GM19238 (cell line): ENCODE data around the gene CNTNAP1.
A peak's percentile ranks its signal among the peaks of the same experiment; 100 is the strongest.

Experiments
- DNase-seq: peaks from one replicate; pipeline ENCODE4 v3.0.0; 2011; ENCODE audit warnings: low spot score; ENCODE audit not compliant: insufficient read length

The CNTNAP1 gene

DNA sequence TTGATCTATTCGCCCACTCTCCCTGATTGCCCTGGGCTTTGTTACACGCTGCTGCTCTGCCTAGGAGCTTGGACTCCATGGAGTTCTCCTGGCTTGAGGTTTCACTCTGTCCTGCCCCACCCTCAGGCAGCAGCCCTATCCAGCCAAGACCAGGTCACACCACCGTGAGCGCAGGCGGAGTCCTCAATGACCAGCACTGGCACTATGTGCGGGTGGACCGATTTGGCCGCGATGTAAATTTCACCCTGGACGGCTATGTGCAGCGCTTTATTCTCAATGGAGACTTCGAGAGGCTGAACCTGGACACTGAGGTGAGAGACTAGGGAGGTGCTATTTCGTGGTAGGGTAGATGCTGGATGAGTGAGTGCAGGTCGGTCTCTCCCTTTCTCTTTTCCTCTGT, 3.5 kb downstream of the CNTNAP1 start:
- DNase-seq, result no peak

DNA sequence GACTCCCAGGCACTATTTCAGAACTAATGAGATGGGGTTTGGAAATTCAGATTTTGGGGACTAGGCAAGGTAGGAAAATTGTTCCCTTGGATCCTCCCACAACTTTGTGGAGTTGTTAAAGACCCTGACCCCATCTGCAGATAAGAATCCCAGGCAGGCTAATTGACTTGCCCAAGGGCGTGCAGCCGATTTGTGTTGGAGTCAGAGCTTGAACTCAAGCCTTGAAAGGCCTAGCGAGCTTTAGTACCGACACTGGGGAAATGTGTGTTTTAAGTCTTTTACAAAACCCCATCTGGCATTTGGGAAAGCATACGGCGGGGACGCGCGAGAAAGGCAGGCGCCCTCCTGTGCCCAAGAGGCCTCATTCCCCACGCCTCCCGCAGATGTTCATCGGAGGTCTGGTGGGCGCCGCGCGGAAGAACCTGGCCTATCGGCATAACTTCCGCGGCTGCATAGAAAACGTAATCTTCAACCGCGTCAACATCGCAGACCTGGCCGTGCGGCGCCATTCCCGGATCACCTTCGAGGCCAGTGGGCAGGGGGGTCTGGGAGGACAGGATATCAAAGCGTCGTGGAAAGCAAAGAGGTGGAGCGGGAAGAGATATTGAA, 4.3 kb downstream of the CNTNAP1 start:
- DNase-seq, result no peak

DNA sequence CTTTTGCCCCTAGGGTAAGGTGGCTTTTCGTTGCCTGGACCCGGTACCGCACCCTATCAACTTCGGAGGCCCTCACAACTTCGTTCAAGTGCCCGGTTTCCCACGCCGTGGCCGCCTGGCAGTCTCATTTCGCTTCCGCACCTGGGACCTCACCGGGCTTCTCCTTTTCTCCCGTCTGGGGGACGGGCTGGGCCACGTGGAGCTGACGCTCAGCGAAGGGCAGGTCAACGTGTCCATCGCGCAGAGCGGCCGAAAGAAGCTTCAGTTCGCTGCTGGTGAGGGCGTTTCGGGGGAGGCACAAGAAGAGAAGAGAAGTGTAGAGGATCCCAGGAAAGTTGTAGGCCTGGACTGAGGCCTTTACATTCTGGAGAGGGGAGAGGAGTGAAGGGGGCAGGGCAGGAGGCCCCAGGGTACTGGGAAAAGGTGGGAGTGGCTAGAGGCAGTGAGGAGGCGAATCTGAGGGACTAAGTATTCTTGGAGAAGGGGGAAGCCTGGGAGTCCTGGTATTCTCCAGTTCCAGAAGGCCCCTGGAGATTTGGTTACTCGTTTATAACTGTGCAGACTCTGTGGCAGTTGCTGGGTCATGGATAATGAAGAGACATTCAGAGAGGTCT, 5.5 kb downstream of the CNTNAP1 start:
- no peak for DNase-seq

DNA sequence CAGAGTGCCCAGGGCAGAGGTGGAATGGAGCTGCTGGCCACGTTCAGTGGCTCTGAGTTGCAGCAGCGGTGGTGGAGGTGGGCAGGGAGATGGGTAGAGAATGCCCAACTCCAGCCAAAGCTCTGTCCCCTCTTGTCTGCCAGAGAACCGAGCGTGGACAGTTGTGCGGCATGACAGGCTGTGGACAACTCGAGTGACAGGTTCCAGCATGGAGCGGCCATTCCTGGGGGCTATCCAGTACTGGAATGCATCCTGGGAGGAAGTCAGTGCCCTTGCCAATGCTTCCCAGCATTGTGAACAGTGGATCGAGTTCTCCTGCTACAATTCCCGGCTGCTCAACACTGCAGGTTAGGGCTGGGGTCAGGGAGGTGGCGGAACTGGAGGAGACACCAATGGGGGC, 8.3 kb downstream of the CNTNAP1 start:
- DNase-seq, result no peak

DNA sequence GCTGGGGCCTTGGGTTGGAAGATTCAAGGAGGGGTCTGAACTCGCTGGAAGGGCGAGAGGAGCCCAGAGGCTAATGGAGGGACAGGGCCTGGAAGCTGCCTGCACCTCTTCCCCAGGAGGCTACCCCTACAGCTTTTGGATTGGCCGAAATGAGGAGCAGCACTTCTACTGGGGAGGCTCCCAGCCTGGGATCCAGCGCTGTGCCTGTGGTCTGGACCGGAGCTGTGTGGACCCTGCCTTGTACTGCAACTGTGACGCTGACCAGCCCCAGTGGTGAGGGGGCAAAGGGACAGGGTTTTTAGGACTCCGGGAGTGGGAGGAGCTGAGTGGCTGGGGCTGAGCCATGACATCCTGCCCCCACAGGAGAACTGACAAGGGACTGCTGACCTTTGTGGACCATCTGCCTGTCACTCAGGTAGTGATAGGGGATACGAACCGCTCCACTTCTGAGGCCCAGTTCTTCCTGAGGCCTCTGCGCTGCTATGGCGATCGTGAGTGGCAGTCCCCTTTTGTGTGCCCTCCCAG, 8.8 kb downstream of the CNTNAP1 start:
- no peak for DNase-seq

DNA sequence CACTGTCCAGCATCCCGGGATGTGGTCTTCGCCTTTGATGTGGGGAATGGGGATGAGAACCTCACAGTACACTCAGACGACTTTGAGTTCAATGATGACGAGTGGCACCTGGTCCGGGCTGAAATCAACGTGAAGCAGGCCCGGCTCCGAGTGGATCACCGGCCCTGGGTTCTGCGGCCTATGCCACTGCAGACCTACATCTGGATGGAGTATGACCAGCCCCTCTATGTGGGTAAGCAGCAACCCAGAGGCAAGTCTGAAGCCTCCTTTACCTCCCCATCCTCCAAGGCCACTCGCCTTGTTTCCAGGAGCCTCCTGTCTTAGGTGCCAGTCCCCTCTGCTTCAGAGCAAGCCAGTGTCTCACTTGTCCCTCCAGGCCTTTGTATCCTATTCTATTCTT, 10.2 kb downstream of the CNTNAP1 start:
- no peak for DNase-seq

DNA sequence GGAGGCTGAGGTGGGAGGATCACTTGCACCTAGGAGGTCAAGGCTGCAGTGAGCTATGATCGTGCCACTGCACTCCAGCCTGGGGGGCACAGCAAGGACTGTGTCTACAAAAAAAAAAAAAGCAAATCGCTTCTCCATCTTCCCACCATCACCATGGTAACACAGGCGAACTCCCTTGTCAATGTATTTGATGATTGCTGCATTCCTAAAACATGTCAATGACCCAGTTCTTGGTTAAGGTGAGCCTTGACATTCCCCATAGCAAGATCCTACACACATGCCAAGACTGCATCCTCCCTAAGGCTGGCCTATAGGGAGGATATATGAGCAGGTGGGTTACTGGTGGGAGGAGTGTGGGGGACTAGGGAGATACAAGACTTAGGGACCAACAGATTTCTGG, 12.2 kb downstream of the CNTNAP1 start:
- DNase-seq, result no peak

DNA sequence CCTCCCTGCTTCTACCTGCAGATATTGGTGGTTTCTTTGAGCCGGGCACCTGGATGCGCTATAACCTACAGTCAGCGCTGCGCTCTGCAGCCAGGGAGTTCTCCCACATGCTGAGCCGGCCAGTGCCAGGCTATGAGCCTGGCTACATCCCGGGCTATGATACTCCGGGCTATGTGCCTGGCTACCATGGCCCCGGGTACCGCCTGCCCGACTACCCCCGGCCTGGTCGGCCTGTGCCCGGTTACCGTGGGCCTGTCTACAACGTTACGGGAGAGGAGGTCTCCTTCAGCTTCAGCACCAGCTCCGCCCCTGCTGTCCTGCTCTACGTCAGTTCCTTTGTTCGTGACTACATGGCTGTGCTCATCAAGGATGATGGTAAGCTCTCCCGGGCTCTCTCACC, 13.2 kb downstream of the CNTNAP1 start:
- no peak for DNase-seq

DNA sequence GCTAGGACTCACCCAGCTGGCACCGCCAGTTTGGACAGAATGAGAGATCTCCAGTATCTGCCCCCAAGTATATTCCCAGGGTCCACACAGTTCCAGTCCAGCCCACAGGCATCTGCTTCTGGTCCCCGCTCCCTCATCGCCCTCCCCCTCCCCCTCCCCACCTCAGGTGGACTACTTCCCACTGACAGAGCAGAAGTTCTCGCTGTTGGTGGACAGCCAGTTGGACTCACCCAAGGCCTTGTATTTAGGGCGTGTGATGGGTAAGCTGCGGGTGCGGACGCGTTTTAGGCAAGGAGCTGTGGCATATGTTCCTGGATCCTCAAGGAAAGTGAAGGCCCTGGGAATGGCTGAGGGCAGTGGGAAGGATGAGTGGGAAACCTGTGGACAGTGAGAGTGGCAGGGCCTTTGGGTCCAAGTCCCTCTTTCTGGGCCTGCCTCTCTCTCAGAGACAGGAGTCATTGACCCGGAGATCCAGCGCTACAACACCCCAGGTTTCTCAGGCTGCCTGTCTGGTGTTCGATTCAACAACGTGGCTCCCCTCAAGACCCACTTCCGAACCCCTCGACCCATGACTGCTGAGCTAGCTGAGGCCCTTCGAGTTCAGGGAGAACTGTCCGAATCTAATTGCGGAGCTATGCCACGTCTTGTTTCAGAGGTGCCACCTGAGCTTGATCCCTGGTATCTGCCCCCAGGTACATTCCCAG, 14.9 kb downstream of the CNTNAP1 start:
- no peak for DNase-seq

DNA sequence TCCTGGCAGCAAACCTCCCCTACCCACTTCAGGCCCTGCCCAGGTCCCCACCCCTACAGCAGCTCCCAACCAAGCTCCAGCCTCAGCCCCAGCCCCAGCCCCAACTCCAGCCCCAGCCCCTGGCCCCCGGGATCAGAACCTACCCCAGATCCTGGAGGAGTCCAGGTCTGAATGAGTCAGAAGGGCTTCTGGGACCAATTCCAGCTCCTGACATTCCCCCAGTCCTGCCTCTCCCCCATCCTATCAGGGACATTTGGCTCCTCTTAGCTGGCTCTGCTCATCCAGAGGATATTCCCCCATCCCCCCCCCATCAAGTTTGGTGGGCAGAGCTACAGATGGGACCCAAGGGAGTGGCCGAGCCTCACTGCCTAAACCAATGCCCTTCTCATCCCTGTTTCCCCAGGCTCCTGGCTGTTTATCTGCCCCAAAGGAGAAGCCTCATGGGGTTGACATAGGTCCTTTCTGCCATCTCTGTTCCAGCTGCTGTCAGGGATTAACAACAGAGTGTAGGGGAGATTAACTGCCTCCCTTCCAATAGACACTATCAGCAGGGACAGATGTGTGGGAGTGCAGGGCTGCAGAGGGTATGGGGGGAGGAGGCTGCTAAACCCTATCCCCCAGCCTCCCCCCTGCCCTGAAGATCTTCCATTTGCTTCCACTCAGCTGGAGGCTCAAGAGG, 16.5 kb downstream of the CNTNAP1 start:
- DNase-seq, result no peak

DNA sequence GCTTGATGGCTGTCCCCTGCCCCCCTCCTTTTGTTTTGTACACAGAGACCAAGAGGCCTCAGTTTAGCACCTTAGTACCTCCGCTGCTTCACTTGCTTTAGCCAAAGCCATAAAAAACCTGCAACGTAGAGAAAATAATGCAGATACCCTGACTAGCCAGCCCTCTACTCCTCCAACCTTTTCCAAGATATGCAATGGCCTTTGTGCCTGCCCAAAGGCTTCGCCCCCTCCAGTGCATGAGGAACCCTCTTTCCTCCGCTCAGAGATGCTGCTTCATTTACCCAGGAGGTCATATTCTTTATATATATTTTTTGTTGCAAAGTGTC, 17.0 kb downstream of the CNTNAP1 start:
- no peak for DNase-seq

DNA sequence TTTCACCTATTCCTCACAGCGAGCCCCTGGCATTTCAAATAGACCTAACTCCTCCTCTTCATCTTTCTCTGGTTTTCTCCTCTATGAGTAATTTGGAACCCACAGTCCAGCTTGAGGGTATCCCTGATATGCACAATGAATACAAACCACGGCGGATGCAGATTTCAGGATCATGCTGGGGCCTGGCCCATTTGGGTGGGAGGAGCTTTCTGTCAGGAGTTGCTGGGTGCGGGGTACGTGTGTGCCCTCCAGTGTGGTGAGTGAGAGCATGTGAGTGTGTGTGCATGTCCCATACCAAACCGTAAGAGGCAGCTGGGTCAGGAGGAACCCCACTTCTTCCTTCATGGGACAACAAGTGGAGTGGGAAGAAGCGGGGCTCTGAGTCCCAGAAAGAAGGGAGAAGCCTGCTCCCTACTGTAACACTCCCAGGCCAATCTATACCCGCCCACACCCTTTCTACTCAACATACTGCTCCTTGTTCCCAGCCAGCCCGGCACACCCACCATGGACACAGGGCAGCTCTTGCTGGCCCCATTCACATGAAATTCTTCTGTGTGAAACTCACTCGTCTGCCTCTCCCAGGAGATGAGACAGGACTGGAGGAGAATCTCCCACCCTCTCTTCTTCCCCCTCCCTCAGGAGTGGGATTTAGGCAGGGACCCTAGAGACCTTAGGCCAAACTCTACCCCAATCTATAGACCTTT, 18.4 kb downstream of the CNTNAP1 start:
- DNase-seq, result no peak

DNA sequence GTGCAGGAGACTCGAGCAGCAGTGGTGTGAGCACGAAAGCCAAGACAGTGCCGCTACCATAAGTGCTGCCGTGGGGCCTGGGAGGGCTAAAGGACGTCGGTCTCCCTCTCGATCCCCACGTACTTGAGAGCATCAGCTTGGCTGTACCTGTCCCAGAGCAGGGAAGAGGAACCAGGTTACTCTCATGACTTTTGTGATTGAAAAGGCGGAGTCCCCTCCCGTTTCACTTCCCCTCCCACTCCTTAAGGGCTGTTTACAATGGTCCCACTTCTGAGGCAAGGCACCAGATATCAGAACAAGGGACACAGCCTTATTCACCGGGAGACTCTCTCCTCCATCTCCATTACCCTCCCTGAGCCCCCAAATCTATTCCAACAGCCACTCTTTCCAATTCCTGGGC, 20.1 kb downstream of the CNTNAP1 start:
- DNase-seq, result no peak

DNA sequence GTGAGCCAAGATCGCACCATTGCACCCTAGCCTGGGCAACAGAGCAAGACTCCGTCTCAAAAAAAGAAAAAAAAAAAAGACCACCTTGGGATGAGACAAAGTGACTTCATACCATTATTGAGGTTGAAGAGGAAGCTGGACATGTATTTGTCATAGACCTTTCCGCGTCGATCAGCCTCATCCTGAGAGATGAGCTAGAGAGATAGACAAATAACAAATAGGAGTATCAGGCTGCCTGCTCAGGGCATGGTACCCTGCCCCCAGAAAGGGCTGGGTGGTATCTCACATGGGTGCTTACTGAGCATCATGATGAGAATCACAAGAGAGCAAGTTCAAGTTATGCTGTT, 22.1 kb downstream of the CNTNAP1 start:
- DNase-seq, result no peak

DNA sequence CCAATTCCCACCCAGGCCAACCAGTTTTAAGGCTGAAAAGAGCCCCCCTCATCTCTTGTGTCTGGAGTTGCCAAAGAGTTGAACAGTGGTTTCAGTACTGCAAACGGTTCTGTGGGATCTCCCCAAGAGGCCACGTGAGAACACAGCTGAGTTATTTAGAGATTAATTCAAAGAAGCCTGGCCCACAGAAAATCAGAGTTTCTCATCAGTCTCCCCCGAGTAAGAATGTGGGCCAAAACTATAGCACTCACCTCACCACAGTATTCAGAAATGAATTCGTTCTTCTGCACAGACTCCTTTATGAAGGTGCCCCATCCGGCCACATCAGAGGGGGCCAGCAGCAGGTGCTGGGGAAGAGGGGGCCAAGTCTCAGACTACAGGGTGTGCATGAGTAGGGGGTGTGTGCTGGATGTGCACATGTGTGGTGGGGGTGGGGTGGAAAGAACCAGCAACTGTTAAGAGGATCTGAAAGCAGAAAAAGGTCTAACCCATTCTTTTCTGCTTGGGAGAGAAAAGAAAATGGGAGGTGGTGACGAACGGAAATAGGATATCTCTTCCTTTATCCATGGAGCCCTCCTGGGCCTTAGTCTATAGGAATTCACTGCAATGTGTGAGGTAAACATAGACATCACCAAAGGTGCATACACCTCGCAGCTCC, 22.6 kb downstream of the CNTNAP1 start:
- DNase-seq, result peak; percentile 58

DNA sequence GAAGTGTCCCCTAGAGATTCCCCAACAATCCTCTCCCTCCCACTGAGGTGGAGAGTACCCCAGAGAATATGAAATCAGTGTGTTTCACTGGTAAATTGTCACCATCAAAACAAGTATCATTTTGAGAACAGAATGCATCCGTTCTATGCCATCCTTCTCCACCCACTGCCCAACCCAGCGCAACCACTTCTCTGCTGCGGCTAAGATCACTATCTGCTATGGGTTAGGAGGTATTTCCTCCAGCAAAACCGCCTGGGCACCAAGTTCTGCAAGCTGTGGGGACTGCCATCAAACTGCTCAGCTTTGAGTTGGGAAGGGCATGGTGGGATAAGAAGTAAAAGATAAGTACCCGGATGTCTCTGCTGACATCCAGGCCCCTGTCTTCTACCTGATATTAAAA, 24.4 kb downstream of the CNTNAP1 start:
- no peak for DNase-seq

DNA sequence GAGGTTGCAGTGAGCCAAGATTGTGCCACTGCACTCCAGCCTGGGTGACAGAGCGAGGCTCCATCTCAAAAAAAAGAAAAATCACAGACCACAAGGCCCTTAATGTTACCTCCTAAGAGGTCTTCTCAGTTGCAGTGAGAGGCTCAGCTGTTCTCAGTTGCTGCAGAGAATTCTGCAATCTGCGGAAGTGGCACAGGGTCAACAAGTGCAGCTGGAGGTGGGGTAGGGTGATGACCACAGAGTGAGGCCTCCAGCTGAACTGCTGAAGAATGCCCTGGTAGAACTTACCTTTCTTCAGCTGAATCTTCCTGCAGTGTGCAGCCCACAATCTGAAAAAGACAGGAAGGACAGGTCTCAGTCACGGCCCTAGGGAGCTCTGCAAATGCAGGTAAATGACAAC, 26.3 kb downstream of the CNTNAP1 start:
- DNase-seq, result no peak

DNA sequence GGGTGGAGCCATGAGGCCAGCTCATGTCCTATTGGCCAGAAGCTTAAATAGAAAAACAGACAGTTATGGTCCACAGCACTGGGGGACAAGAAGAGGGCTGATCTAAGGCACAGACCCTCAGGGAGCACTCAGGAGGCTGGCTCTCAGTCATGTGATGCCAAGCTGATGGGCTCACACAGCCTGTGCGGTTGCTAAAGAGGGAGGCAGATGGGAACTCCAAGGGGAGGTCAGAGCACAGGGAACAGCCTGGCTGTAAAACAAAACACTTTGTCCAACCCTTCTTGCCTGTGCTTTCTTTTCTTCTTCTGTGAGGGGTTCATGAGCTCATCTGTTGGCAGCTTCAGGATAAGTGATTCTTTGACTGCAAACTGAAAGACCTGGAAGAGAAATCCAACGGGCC, 27.2 kb downstream of the CNTNAP1 start:
- no peak for DNase-seq

DNA sequence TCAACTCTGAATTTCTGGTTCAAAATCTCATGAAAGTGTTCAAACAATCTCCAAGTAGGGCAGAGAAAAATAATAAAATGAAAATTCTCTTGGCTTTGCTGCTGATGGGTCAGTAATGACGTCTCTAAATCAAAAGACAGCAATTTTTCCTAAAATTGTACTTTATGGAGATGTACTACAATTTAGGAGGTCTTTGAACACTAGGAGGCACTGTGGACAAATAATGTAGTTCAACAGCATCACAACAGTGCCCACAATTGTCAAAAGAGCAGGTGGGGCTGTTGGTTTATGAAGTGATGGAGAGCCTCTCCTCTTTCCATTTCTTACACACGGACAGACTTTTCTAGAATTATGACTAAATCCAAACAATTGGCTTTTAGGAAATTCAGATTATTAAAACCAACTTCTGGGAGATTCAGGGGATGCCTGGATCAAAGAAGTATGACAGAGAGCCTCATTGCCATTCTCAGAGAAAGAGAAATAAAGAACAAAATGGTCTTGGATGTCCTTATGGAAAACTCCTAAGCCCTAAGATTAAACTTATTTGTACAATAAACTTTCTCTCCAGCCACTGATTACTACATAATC, 38.8 kb downstream of the CNTNAP1 start:
- DNase-seq, result peak; percentile 36

DNA sequence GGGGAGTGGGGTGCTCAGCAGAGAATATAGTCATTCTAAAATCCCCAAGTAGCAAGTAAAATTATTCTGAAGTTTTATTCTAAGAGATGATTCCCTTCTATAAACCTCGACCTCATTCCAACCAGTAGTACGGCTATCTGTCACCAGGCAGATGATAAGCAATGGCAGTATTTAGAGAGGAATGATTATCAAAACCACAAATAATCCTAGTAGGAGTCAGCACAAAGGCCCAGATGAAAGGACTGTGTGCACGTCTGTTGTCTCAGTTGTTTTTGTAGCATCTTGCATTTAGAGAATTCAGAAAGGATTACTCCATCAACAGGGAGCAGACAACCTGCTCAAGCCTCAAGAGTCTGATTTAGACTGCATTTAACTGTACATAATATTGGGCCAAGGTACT, 41.3 kb downstream of the CNTNAP1 start:
- DNase-seq, result no peak

DNA sequence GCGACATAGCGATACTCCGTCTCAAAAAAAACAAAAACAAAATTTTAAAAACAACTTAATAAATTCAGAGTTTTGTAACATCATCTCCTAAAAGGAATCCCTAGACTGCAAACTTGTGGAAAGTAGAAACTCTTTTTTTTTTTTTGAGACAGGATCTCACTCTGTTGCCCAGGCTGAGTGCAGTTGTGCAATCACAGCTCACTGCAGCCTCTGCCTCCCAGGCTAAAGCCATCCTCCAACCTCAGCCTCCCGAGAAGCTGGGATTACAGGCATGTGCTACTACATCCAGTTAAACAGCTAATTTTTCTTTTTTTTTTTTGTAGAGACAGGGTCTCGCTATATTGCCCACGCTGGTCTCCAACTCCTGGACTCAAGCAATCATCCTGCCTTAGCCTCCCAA, 42.8 kb downstream of the CNTNAP1 start:
- DNase-seq, result no peak
